NCI-H1436 (cell line): ENCODE data around the gene CELA2B.
"Not testable (repeated sequence)": the region's sequence is repeated elsewhere in the genome, so short reads cannot be mapped to it uniquely, and the experiment has no call there.

ENCODE experiments used
- DNase-seq: peaks from one replicate; lab custom pipeline; 2025; lab: John Stamatoyannopoulos, UW

The CELA2B gene

DNA sequence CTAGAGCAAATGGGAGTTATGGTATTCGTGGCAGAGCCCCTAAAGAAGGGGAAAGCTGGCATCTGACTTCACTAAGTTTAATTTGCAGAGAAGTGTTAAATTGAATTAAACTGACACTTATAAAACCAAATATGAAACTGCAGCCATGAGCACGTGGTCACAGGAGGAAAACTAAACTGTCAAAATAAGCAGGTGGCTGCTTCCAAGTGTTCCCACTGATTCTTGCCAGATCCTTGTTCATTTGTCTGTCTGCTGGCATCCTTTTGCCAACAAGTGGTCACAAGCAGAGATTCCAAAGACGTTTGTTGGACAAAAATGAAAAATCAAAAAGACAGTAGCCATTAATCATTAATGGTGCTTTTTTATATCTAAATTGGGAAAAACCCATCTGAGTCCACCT is 6.5 kb upstream of the CELA2B start:
- no peak for DNase-seq

DNA sequence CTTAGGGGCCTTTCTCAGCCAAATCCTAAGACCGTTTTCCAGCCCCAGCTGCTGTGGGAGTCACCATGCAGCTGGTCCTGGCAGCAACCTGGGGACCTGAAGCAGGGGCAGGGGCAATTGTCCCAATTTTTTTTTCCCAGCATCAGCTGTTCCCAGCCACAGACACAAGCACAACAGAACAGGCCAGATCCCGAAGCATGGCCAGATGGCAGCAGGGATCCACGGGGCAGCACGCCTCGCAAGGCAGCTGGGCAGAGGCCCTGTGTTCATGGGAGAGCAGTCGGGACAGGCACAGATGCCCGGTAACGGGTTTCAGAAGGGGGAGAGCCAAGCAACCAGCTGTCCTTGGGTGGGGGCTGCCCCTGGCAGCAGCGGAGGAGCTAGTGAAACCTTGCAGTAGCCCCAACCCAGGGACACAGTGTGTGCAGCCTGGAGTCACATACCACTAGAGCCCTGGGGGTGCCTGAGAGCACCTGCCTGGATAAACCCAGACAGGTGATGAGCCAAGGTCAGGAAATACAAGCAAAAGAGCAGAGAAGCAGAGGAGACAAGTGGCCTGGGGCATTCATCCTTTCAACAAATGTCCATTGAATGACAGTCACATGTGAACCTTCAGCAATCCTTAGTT is 6.0 kb upstream of the CELA2B start:
- DNase-seq: not testable (repeated sequence)

DNA sequence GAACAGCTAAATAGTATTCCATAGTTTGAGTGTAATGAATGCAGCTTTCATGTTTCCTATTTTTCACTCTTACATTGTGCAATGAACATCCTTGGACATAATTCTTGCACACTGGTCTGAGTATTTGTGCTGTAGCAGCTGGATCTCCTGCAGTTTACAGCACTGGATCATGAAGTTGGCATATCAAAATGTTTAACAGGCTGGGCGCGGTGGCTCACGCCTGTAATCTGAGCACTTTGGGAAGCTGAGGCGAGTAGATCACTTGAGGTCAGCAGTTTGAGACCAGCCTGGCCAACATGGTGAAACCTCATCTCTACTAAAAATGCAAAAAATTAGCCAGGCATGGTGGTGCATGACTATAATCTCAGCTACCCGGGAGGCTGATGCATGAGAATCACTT is 4.8 kb upstream of the CELA2B start:
- DNase-seq: not testable (repeated sequence)

DNA sequence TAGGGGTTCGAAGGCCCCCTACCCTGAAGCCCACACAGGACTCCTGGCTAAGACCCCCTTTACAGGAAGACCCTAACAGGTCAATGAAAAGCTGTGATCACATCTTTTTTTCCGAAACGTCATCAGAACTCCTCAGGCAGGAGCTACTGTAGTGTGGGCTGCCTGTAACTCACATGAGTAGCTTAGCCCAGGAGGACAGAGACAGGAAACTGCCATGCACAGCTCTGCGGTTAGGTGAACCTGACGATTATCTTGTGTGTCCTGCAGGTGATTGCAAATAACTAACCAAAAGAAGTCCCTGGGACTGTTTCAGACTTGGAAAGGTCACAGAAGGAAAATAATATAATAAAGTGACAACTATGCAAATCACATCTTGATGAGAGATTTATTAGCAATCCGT is 4.2 kb upstream of the CELA2B start:
- DNase-seq: not testable (repeated sequence)

DNA sequence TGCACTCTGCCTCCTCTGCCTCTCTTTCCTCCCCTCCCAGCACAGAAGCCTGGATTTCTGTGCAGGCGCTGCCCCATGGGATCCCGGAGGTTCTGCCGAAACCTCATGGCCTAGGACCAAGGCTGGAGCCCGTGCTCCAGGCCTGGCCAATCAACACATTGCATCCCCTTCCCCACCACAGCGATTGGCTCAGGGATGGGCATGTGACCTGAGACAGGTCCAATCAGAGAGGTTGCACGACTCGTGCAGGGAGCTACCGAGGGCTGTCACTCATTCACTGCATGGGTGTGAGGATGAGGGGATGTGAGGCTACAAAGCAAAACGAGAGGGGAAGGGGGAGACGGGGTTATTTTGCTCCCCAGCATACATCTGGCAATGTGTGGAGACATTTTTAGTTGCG is 3.3 kb upstream of the CELA2B start:
- DNase-seq: no peak

DNA sequence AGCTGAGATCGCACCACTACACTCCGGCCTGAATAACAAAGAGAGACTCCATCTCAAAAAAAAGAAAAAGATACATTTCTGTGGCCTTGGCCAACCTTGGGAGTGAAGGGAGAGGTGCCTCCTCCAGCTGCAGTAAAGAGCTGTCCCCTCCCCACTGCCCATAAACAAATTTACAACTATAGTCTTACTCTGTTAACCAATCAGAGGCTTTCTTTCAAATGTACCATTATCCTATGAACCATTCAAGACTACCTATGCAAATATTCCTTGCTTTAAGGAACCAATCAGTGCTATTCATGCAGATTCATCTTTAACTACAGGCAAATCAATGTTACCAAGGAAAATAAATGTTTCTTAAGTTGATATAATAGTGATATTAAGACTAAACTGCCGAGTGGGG is 1.0 kb downstream of the CELA2B start:
- no peak for DNase-seq

DNA sequence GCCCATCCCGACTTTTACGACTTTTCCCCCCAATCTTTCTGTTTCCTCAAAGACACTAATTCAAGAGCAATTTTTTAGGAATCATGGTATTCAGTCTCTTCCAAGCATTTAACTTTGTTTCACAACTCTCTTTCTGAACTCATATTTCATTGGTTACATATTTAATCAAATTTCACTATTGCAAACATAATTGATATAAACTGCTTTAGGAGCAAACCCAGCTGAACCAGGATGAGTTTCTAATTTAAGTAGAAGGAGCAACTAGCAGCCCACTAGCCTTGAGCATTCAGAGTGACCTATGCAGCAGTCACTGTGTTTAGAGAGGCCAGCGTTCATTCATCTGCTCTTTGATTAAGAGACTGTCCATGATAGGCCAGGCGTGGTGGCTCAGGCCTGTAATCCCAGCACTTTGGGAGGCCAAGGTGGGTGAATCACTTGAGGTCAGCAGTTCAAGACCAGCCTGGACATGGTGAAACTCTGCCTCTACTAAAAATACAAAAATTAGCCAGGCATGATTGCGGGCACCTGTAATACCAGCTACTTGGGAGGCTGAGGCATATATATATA is 1.8 kb downstream of the CELA2B start:
- no peak for DNase-seq

DNA sequence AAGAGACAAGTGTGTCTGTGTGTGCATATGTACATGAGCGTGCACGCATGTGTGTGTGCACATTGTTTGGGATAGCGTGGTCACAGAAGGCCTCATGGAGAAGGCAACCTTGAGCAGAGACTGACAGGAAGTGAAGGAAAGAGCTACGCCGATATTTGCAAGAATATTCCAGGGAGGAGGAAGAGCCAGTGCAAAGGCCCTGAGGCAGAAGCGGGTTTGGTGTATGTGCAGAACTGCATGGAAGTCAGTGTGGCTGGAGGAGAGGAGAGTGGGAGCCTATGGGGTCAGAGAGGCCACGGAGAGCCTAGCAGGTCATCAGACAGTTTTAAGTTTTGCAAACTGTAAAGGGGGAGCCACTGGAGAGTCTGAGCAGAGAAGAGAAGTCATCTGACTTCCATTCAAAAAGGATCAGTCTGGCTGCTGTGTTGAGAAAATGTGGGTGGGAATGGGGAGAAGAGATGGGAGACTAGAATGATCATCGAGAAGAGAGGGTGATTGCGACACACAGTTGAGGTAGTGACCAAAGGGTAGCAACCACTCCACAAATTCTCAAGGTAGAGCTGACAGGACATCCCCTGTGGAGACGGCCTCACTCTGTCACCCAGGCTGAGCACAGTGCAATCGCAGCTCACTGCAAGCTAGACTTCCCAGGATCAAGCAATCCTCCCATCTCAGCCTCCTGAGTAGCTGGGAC is 3.9 kb downstream of the CELA2B start:
- DNase-seq: no peak

DNA sequence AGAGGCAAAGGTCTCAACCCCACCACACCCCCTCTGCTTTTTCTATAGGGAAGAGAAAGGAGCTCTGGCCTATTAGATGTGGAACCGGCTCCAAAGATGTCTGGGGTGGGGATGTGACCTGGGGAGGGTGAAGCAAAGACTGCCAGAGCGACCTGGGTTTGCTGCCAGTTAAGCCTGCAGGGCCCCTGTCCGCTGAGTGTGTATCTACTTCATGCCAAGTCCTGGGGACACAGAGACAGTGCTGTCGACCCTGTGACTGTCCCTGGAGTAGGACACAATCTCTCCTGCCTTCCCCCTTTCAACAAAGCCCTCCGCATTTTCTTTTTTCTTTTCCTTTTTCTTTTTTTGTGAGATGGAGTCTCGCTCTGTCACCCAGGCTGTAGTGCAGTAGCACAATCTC is 6.6 kb downstream of the CELA2B start:
- DNase-seq: not testable (repeated sequence)

DNA sequence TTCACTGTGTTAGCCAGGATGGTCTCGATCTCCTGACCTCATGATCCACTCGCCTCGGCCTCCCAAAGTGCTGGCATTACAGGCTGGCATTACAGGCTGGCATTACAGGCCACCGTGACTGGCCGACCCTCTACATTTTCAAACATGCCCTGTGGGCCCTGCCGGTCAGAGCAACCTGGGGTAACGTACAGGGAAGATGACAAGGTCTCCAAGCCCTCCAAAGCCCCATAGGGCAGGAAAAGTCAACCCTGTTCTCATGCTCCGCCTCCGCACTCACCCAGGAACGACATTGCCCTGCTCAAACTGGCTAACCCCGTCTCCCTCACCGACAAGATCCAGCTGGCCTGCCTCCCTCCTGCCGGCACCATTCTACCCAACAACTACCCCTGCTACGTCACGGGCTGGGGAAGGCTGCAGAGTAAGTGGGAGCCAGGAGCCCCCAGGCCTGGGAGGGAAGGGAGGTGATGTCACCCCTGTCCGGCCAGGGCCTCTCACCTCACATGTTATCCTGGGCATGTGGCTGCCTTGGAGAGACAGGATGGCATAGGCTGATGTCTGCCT is 7.2 kb downstream of the CELA2B start:
- DNase-seq: not testable (repeated sequence)

DNA sequence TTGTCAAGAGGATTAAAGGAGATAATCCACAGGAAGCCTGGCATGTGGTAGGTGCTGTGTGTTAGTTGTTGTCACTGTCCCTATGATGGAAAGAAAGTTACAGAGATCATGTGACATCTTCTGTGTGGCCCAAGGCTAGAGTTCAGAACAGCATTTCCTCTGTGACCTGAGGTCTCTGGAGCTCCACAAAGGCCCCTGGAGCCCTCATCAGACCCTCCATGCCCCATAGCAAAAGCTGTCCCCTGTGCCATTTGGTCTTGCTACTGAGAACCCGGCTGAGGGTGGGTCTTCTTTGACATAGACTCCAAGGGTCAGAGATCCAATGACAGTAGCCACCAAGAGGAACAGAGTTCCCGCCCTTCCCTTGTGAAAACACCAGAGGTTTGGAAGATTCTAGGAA is 8.1 kb downstream of the CELA2B start:
- DNase-seq: no peak

DNA sequence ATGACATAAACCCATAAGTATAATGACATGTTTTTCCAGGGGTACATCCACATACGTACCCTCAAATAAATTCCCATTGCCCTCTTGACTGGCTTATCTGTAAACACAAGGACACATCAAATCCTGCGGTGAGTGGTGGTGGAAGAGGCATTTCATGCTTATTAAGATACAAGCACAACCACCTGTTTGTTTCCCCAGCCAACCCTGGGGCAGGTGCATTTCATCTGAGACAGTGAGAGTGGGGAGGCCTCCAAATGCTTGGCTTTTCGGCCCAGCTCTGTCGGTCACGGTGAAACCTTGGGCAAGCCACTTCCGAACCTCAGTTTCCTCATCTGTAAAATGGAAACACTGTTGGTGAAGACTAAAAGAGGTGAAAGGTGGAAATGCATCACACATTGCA is 8.5 kb downstream of the CELA2B start:
- not testable (repeated sequence) for DNase-seq

DNA sequence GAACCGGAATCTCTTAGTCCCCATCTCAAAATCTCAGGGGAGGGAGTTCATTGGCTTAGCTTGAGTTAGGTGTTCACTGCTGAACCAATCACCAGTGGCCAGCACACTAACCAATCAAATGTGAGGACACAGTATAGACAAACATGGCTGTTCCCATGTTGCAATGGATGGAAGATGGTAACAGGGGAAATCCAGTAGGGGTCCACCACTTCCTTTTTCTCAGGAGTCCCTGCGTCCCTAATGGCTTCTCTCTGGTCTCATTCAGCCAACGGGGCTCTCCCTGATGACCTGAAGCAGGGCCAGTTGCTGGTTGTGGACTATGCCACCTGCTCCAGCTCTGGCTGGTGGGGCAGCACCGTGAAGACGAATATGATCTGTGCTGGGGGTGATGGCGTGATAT is 9.7 kb downstream of the CELA2B start:
- no peak for DNase-seq

DNA sequence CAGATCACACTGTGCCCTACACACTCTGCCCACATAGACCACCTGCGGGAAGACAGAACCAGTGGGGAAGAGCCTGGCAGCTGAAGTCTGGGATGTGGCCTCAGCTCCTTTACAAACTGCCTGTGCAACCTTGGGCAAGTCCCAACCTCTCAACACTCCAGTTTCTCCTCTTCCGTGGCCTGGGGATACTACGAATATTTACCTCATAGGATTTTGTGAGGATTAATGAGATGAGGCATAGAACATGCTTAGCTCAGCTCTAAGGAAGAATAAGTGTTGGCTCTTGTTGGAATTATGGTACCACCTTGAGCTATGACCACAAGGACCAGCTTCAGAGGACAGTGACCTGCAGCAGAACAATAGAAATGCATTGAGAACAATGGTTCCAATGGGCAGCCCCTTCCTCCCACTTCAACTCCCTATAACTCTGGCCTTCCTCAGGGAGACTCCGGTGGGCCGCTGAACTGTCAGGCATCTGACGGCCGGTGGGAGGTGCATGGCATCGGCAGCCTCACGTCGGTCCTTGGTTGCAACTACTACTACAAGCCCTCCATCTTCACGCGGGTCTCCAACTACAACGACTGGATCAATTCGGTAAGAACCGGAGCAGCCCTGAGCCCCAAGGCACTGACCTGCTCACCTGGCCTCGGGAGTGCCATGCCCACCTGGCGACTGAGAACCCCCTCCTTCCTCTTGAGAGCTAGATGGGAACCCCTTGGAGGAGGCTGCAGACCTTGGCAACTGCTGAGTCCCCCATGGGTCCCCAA is 11.1 kb downstream of the CELA2B start:
- DNase-seq: not testable (repeated sequence)

DNA sequence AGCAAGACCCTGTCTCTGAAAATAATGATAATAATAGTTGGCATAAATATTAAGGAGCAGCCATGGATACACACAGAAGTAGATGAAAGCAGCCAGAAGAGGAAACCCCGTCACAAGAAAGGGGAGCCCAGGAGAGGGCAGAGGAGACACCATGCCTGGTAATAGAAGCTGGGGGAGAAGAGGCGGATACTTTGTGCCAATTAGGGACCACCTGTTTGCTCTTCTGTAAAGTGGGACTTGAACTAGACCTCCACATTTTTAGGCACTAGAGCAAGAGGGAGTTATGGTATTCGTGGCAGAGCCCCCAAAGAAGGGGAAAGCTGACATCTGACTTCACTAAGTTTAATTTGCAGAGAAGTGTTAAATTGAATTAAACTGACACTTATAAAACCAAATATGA is 12.5 kb downstream of the CELA2B start:
- no peak for DNase-seq

DNA sequence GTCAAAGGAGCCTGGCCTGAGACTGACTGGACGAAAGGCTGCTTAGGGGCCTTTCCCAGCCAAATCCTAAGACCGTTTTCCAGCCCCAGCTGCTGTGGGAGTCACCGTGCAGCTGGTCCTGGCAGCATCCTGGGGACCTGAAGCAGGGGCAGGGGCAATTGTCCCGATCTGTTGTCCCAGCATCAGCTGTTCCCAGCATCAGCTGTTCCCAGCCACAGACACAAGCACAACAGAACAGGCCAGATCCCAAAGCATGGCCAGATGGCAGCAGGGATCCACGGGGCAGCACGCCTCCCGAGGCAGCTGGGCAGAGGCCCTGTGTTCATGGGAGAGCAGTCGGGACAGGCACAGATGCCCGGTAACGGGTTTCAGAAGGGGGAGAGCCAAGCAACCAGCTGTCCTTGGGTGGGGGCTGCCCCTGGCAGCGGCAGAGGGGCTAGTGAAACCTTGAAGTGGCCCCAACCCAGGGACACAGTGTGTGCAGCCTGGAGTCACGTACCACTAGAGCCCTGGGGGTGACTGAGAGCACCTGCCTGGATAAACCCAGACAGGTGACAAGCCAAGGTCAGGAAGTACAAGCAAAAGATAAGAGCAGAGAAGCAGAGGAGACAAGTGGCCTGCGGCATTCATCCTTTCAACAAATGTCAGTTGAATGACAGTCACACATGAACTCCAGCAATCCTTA is 13.3 kb downstream of the CELA2B start:
- no peak for DNase-seq

DNA sequence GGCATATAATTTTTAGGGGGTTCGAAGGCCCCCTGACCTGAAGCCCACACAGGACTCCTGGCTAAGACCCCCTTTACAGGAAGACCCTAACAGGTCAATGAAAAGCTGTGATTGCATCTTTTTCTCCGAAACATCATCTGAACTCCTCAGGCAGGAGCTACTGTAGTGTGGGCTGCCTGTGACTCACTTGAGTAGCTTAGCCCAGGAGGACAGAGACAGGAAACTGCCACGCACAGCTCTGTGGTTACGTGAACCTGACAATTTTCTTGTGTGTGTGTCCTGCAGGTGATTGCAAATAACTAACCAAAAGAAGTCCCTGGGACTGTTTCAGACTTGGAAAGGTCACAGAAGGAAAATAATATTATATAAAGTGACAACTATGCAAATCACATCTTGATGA is 15.1 kb downstream of the CELA2B start:
- not testable (repeated sequence) for DNase-seq

DNA sequence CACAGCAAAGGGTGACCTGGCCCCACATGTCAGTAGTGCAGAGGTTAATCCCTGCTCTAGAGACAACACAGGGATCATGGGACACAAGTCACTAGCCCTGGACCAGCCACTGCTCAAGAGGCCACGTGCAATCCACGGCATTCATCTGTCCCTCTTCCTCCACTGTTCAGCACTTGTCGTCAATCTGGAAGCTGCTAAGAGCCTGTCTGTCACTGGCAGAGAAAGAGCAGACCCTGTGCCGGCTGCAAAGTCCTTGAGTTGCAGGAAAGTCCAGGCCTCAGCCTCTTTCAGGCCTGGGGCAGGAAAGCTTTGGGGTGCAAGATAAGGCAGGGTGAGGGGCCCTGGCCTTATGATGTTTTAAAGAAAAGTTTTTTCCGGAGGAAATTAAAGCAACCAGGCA is 16.7 kb downstream of the CELA2B start:
- no peak for DNase-seq

DNA sequence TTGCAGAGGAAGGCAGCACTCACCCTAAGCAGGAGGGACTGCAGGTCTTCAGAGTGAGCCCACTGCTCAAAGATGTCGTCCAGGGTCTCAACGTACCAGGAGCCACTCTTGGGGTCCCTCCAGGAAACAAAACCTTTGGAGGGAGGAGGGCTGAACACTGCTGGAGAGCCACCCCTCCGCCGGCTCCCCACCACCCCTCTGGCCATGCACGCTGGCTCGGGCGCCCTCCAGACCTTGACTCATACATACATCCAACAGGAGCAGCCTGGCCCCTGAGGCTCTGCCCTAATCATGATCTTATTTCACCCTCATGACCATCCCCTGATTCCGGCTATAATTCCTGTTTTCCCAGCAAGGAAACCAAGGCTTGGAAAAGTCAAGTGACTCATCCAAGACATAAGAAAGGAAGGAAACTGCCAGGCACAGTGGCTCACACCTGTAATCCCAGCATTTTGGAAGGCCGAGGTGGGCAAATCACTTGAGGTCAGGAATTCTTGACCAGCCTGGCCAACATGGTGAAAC is 18.0 kb downstream of the CELA2B start:
- DNase-seq: no peak

DNA sequence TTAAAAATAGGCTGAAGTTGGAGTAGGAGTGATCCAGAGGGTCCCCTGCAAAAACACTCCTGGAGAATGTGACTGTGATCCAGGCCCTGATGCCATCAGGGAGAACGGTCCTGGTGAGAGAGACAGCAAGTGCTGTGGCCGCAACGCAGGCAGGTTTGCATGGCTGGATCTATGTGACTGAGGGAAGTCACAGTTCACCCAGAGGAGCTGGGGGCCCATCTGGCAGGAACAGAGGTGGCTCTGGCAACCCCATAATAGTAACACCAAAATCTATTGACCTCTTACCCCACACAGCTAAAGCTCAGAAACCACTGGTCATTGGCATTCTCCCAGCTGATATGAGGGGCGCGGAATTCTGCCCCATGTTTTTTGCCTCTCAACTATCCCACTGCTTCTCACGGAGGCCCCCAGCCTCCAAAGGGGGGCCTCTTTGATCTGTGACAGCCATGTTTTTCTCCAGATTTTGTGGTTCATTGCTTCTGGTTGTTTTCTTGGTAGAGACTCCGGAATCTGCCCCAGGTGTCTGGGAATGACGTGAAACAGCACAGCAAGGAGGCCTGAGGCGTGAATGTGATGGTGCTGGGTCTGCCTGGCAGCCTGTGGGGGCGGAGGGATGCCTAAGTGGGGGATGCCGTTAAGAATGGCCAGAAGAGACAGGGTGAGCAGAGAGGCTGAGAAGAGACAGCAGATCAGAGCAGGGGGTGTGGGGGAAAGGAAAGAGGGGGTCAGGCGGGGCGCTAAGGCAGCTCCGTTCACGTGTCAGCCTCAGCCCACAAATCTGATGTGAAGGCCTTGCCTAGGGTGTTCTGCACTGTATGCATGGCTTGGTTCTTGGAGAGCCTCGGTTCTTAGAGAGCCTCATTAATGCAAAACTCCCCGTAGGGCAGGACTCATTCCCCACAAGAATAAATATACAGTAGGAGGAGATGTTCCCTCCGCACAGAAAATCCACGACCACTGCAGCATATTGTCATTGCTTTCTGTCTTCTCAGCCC is 24.6 kb downstream of the CELA2B start:
- no peak for DNase-seq
